T-helper 22 cell (primary cell): ENCODE measurements around the gene SLCO2A1.

Experiments used
- DNase-seq: peaks from one replicate; pipeline ENCODE4 v3.0.0-alpha.2; 2020; ENCODE audit warnings: low read depth

Gene SLCO2A1

DNA sequence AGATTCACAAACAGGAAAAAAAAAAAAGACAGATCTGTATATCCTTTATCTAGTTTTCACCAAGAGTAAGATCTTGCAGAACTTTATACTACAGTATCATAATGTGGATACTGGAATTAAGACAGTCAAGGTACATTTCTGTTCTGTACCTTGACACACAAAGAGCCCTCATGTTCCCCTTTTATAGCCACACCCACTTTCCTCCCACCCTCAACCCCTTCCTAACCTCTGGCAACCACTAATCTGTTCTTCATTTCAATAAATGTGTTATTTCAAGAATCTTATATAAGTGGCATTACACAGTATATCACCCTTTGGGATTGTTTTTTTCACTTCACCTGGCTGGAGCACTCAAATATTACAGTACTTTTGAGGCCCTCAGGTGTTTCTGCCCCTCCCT lies 130.4 kb downstream of the SLCO2A1 start:
- no peak for DNase-seq

DNA sequence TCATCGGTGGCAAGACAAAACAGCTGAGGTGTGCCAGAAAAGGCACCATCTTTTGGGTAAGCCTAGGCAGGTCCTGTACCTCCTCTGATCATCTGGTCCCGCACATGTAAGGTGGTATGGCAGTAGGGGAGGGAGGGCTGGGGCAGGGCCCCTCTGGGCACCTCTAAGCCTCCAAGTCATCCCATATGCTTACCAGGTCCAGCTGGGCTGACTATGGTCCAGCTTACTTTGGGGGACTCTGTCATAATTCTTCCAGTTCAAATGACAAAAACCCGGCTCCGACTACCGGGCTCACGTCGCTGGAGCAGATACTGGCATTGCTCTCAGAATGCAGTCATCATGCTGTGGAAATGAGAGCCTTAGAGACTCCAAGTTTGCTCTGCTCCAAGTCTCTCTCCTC lies 132.2 kb downstream of the SLCO2A1 start:
- DNase-seq, result no peak

DNA sequence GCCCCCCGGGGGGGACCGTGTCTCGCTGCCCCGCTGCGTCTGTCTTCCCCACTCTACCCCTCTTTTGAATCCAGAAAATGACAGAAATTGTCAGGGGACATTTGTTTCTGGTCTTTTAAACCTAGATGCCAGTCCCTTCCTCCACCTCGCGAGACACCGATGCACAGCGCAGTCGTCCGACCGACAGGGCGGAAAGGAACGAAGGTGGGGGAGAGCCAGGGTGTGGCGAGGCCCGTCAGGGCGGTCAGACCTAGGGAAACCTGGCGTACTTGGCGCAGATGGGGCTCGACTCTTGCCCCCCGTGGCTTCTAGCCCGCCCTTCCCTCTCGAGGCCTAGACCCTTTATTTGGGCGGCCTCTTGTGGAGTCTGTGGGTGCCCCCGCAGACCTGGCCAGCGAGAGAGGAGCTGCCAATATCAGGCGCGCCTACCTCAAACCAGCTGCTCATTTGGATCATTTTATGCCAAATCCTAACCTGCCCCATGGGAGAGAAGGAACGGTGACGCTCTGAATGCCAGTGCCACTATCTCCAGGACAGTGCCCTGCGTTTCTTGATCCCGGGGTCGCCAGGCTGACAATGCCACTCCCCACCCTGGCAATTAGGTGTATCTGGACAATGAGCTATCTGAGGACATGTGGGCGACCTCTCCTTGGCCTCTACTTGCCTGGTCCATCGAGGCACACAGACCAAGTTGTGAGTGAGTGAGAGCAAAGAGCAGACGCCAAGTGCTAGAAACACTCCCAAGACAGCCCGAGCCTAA lies 133.5 kb downstream of the SLCO2A1 start:
- DNase-seq, result no peak

DNA sequence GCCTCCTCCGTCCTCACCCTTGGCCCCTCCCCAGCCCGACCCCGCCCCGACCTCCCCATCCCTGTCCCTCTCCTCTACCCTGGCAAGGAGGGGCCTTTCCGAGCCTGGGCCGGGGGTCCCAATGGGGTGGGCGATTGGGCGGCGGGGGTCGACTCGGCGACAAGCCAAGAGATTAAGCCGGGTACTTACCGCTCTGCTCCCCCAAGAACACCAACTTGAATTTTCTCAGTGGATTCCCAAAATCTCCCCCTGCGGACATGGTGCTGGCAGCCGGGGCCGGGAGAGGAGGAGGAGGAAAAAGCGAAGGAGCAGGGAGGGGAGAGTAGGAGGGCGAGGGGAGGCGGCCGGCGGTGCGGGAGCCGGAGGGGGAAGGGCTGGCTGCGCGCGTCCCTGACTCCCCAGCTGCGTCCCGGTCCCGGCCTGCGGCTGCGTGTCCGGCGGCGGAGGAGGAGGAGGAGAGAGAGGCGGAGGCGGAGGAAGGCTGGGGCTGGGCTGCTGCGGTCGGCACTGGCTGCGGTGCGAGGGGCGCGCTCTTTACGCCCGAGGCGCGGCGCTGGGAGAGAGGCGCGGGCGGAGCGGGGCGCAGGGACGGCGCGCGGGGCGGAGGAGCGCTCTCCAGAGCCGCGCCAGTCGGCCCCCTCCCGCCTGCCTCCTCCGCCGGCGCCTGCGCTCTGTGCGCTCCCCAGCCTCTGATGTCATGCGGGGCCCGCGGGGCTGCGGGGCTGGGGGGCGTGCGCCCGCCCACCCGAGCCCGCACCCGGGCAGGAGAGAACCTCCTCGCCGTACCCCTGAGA lies 134.3 kb downstream of the SLCO2A1 start, which contains the start of gene RAB6B:
Gene RAB6B, minus strand, starts transcription at position 675 of the 794 bp plus-strand sequence. Its CDS starts 416 bp downstream, at position 259.
- no peak for DNase-seq

DNA sequence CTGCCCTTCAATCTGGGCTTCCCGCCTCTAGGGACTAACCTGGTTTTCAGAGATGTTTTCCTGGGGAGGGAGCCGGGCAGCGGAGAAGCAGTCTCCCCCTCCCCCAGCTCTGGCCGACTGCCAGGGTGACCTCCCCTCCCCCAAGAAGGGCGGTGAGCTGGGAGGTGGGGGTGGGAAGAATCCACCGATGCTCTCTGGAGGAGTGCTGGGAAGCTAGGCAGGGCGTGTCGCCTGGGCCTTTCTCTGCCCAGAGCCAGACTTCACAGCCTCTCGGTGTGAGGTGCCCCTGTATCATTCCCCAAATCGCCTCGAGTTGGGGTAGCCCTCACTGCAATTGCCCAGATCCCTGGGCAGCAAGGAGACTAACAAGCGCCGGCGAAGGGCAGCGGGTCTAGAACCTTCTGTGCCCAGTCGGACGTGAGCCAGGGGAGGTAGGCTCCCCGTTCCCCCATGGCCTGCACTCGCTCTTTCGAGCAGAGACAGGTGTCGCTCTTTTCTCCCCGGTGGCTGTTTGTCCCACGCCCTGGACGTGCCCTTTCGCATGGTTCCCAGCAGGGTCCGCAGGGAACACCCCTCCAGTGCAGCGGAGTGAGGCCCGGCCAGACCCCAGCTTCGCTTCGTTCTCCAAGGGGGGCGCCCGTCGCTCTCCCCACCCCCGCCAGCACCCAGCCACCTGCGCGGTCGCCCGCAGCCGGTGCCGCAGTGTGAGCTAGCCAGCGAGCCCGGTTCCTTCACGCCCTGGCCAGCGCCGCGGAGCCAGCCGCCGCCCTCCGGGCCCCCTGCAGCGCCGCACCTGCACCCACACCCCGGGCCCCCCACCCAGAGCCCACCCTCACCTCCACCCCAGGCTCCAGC lies 135.1 kb downstream of the SLCO2A1 start:
- DNase-seq, result no peak

DNA sequence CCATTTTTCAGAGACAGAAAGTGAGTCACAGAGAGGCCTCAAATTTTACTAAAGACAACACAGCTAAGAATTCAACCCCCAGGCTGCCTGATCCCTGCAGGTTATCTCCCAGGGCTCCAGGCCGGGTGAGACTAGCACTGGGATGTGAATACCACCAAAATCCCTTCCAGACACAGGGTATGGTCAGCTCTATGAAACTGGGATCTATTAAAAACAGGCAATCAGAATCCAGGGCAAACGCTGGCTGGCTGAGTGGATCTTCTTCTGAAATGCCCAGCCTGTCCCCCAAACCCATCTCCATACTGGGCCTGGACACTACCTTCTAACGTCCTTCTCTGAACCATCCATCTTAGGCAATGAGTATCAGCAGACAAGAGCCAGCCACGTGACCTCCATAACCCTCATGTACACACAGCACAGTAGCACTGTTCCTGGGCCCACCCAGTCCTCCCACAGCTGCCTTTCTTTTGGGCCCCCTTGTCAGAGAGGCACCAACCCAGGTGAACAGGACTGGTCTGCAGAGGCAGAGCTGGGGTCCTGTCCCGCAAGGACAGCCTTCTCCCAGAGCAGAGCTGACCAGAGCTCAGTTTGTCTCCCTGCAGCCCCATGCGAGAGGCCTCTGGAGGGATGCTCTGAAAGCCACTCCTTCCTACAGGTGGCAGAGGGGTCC lies 135.9 kb downstream of the SLCO2A1 start:
- no peak for DNase-seq

DNA sequence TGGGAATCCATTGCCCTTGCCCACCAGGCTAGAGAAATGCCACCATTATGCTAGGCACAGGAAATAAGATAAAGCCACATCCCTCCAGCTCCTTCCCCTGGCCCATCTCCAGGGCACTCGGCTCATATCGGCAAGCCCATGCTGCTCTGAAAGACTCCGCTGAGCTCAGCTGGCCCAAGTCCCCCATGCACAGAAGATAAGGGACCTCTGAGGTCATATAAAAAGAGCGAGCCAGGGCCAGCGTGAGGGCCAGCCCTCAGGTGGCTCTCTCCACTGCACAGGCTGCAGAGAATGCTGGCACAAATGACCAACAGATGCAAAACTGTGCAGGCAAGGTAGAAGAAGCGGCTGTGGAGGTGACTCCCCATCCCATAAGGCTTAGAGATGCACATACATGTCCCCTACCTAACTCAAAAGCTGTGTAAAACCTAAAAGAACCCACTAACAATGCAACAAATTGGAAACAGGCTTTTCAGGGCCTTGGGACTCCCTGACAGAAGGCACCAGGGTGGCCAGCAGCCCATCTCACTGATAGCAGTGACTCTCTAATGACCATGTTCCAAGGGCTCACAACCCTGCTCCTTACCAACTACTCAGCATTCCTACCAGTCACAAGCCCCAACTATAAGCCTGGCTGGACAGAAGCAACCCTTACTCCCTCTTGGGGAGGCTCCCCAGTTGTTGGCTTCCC lies 137.0 kb downstream of the SLCO2A1 start:
- DNase-seq, result no peak

DNA sequence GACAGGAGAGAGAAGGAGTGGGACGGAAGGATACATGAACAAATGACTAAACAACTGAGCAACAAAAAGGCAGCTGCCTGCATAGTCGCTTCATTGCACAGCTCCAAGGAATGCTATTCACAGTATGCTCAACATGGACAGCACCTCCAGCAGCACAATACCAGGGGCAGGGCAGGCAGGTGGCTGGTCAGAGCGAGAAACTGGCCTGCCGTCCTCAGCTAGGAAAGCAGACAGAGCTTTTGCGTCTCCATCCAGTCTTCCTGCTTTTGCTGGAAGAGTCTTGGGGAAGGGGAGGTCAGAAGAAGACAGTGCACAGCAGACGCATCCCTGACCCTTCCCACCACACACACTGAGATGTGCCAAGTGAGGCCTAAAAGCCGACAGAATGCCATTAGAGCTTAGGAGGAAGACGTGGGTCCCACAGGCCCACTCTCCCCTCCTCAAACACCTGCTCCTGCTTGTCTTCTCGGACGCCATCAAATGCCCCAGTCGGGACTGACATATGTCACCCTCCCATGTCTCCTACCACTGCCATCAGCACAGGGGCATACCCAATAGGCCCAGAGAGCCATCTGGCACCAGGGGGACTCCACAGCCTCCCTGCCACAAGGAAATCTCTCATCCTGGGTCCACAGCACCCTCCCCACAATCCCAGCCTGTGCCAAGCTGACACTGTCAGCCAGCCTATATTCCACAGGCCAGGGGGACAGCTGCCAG lies 137.9 kb downstream of the SLCO2A1 start:
- DNase-seq, result no peak

DNA sequence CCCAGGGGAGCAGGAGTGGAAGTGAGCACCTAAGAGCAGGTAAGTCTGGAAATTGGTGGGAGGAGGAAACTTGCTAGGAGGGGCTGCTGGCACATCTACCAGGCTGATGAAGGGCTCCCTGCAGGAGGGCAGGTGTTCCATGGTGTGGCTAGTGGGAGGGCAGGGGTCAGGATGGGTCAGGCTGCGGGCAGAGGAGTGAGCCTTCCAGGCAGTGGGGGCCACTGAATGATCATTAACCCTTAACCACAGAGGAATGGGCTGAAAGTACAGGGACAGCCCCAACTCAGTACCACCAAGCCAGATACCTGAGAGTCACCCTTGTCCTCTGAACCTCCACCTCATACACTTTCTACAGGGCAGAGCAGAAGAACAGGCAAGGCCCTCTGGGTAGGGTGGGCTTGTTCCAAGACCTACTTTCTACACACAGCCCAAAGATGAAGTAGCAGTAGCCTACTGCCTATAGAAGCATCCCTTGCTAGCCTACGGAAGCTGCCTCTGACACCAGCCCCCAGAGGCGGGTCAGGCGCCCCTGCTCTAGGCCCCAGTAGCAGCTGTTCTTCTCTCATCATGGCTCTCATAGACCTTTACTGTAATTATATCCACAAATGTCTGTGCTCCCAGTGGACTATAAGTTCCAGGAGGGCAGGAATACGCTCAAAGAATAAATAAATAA lies 138.6 kb downstream of the SLCO2A1 start:
- DNase-seq, result no peak

DNA sequence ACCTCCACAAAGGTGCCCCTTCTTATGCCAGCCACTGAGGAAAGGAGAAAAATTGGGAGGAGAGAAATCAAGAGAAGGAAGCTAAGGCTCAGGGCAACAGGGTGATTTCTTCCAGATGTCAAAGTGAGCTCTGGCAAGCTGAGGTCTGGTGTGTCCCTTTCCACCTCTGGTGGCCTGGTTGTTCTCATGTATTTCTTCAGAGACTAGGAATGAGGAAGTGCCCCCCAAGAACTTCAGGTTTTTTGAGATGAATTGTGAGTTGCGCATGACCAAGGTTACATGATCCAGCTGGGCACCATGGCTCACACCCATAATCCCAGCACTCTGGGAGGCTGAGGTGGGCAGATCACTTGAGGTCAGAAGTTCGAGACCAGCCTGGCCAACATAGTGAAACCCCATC lies 139.7 kb downstream of the SLCO2A1 start:
- no peak for DNase-seq

DNA sequence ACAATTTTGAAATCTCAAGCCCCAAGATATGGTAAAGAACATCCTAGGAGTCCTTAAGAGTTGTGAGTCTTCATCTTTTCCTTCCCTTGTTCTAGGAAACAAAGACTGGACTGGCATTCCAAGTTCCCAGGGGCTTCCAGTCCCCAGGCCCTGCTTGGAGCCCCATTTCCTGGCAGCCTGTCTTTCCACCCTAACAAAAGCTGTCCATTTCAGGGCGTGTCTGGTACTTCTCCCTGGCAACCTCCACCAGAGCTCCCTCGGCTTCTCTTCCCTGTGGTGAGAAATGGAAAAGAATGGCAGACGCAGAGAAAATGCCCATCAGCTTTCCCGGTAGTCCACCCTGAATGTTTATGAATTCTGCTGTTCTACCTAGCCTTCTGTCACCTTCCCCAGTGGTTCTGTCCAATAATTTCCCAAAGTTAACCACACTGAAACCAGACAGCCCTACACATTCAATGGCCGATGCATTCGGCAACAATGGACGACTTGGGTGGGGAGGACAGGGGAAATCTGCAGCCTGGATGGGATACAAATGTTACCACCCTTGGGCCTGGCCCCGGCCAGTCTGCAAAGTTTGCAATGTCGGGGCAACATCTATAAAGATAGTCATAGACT lies 140.9 kb downstream of the SLCO2A1 start:
- DNase-seq, result no peak

DNA sequence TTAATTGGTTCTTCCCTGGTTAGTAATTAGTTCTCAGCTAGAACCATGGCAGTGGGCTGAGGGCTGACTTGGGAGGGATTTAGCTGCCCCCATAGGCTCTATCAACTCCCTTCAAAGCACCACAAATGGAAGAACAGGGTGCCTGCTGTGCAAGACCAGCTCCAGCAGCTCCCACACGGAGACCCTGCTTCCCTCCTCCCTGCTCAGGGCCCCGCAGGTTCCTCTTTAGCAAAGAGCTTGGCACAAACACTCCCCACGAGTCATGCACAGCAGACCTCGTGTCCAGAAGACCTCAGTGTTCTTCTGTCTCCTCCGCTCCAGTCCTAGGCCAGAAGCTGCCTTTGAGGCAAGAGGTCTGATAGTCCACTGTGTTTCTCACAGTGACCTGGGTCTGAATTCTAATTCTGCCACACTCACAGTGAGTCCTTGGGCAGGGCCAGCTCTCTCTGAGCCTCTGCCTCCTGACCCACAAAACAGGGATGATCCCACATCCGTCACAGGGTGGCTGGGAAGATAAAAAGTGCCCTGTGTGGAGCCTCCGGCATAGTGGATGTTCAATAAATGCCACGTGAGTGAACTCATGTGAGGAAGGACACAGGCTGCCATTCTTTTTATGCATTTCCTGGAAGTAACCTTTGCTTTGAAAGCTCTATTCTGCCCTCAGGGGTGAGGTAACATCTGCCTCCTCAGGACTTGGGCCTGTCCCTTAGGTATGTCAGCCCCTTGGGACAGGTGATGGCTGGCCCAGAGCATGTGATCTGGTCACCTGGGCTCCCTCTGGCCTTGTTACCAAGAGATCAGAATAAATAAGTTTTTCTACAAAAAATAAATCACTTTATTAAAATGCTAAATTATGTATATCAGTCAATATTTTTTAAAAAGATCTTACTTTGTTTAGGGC lies 141.7 kb downstream of the SLCO2A1 start:
- DNase-seq, result no peak

DNA sequence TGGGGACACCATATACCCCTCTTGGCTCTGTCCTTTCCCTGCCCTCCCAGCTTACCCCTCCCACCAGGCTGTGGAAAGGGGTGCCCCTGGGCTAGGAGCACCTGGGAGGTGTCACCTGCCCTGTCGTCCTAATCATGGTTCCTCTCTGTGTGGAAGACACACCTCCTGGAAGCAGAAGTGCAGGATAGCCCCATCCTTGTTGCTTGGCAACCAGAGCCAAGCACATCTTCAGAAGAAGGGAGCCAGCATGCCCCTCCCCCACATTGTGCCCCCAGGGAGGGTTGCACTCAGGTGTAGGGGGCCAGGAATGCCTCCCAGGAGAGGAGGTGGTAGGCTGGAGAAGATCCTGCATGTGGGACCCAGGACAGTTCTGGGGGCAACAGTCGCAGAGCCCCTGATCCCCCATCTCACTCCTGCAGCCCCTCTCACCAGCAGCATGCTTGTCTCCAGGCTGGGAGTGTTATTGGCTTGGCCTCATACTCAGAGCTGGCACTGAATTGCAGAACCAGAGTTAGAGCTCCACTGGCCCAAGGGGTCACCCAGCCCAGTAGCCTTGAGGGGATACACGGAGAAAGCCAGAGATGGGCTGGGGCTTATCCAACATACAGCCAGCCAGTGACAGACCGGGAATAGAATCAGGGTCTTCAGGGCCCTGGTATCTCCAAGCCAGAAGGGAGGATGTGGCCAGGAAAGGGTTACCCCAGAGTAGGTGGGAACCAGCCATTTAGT lies 142.5 kb downstream of the SLCO2A1 start:
- DNase-seq, result no peak

DNA sequence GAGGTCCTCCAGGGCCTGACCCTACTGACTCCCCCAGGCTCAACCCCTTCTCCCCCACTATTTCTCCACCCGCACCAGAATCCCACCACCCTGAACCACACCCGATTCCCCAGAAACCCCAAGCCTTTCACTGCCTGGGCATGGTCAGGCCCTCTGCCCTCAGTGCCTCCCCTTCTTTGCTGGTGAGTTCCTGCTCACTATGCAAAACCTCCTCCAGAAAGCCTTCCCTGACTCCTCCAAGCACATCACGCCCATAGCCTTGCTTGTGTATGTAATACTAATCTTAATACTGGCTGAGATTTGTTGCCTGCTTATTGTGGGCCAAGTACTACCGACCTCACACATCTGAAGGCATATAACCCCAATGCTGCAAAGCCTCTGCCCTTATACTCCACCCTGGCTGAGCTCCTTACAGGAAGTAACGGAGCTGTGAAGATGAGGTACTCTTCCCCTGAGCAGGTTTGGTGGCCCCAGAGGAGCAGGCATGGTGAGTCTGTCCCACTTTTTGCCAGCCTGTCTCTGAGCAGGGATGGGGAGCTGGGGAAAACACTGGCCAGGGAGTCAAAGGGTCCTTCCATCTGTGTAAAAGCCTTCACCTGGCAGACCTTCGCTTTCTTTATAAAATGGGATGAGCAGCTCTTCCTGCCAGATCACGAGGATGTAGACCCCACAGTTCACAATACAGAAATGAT lies 143.5 kb downstream of the SLCO2A1 start:
- DNase-seq, result no peak

DNA sequence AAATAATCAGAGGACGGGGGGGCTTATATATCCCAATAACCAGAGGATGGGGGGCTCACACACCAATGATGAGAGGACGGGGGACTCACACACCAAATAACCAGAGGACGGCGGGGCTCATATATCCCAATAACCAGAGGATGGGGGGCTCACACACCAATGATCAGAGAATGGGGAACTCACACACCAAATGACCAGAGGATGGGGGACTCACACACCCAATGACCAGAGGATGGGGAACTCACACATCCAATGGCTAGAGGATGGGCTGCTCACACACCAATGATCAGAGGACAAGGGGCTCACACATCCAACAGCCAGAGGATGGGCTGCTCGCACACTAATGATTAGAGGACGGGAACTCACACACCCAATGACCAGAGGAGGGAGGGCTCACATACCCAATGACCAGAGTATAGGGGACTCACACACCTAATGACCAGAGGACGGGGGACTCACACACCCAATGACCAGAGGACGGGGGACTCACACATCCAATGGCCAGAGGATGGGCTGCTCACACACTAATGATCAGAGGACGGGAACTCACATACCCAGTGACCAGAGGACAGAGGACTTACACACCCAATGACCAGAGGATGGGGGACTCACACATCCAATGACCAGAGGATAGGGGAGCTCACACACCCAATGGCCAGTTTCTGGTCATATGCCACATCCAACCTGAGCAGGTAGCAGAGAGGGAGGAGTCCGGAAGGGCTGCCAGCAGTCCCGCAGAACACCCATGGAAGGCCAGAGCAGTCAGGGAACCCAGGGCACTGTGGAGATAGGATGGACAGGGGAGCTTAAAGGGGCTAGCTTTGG lies 144.6 kb downstream of the SLCO2A1 start:
- no peak for DNase-seq
